Brain pericyte (primary cell): ENCODE measurements around the gene GOLGA8B.
"Not testable (repeated sequence)": the region's sequence is repeated elsewhere in the genome, so short reads cannot be mapped to it uniquely, and the experiment has no call there.

Experiments used
- DNase-seq: peaks from one replicate; pipeline ENCODE4 v3.0.0-alpha.2; 2012; ENCODE audit warnings: low read depth, low spot score

The GOLGA8B gene

DNA sequence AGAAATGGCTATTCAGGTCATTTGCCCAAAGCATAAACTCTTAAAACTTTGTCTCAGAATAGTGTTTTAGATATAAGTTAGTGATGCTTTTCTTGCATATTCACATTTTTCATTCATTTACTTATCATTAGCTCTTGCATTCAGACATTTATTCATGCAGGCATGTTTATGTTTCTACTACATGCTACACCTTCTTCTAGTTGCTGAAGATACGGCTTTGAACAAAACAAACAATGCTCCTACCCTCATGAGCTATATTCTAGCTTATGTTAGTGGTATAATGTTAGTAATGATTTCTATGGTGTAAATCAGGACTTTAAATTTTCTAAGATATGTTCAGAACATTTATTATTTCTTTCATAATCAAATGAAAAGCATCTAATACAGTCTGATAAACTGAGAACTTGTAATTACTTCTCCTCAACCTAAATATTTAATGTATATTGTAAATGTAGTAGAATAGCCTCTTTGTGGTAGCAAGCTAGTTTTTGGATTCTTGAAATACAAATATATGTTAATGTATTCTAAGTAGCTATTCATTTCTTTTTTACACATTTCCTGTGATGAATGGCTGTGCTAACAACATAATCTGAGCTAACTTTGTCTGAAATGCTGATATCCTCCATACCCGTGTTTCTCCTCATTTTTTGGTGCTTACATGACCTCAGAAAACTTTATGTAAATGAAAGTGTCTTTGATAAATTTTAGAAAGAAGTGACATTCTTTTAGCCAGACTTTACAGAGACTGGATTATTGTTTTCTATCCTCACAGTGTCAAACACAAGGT, 15.5 kb upstream of the GOLGA8B start:
- DNase-seq: no peak

DNA sequence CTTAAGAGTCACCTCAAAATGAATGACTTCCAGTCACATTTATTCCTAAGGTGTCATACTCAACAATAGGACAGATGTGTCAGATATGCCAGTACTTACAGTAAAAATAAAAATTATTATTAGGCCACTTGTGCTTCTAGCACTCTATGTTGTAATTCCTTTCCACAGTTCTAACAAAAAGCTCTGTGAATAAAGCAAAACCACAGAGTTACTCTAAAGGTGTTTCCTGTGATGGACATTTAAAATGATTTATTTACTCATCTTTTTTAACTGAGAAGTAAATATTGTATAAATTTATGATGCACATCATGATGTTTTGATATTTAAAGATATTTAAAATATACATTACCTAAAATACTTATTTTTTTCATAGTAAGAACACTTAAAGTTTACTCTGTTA, 13.9 kb upstream of the GOLGA8B start:
- DNase-seq: no peak

DNA sequence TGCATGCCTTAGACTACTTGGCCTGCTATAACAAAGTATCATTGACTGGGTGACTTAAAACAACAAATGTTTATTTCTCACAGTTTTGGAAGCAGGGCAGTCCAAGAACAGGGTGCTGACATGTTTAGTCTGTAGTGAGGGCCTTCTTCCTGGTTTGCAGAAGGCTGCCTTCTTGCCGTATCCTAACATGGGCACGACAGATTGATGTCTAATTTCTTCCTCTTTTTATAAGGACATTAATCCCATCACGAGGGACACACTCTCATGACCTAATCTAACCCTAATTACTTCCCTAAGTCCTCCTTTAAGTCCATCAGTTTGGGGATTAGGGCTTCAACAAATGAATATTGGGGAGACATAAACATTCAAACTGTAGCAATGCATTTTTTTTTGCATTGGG, 10.9 kb upstream of the GOLGA8B start:
- no peak for DNase-seq

DNA sequence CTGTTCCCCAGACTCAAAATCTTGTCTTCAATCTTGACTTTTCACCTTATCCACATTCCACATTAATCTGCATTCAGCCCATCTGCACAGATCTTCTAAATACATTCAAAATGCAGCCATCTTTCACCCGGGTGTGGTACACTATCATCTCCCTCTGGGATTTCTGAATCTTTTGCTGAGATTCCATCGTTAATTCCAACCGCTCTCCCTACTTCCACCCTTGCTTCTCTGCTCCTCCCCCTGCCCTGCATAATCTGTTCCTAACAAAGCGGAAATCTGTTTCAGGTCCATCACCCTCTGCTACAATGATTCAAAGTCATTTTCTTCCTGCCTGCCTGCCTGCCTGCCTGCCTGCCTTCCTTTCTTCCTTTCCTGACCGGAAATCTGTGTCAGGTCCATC, 7.9 kb upstream of the GOLGA8B start:
- DNase-seq: no peak

DNA sequence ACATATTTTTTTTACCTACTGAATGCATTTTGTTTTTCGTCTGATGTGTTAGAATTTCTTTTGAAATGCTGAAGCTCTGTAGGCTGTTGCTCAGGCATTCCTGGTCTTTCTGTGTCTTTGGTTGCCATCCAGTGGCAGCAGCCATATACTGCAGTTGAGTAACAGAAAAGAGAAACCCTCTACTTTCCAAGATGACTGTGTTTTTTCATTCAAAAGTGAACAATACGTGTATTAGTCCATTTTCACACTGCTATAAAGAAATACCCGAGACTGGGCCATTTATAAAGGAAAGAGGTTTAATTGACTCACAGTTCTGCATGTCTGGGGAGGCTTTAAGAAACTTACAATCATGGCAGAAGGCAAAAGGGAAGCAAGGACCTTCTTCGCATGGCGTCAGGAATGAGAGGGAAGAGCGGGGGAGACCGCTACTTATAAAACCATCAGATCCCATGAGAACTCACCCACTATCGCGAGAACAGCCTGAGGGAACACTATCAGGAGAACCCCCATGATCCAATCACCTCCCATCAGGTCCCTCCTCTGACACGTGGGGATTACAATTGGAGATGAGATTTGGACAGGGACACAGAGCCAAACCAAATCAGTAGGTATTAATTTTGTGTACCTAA, 4.7 kb upstream of the GOLGA8B start:
- DNase-seq: peak; percentile 40

DNA sequence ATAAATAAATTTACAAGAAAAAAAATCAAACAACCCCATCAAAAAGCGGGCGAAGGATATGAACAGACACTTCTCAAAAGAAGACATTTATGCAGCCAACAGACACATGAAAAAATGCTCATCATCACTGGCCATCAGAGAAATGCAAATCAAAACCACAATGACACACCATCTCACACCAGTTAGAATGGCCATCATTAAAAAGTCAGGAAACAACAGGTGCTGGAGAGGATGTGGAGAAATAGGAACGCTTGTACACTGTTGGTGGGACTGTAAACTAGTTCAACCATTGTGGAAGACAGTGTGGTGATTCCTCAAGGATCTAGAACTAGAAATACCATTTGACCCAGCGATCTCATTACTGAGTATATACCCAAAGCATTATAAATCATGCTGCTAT, 2.5 kb upstream of the GOLGA8B start:
- DNase-seq: not testable (repeated sequence)

DNA sequence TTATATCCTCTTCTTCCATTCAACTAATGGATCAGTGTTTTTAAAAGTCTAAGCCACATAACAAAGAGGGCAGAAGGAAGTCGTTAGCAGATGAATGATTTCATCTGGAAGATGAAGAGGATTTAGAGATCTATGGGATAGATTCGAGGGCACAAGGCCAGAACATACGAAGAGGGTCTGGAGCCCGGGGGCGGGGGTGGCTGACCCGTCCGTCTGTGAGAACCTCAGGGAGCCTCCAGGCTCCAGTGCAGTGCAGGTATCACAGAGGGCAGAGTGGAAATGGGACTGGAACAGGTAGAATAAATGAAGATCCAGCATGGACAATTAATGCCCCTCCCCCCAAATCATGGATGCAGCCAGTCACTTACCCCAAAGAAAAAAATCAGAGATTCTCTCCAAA, 1.5 kb upstream of the GOLGA8B start:
- DNase-seq: no peak

DNA sequence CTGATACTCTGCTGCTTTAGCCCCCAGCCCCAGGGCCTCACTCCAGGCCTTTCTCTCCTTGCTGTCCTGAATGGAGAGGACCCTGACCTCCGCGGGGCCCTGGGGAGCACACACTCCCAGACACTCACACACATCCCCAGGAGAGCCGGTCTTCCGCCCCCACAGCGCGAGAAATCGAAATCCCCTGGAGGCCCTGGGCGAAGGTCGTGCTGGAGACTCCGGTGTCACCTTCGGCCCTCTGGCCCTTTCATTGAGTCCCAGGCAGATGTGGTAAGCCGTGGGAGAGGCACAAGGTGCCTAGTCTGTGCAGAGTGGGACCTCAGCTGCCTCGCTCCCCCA, 848 bp upstream of the GOLGA8B start:
- no peak for DNase-seq

DNA sequence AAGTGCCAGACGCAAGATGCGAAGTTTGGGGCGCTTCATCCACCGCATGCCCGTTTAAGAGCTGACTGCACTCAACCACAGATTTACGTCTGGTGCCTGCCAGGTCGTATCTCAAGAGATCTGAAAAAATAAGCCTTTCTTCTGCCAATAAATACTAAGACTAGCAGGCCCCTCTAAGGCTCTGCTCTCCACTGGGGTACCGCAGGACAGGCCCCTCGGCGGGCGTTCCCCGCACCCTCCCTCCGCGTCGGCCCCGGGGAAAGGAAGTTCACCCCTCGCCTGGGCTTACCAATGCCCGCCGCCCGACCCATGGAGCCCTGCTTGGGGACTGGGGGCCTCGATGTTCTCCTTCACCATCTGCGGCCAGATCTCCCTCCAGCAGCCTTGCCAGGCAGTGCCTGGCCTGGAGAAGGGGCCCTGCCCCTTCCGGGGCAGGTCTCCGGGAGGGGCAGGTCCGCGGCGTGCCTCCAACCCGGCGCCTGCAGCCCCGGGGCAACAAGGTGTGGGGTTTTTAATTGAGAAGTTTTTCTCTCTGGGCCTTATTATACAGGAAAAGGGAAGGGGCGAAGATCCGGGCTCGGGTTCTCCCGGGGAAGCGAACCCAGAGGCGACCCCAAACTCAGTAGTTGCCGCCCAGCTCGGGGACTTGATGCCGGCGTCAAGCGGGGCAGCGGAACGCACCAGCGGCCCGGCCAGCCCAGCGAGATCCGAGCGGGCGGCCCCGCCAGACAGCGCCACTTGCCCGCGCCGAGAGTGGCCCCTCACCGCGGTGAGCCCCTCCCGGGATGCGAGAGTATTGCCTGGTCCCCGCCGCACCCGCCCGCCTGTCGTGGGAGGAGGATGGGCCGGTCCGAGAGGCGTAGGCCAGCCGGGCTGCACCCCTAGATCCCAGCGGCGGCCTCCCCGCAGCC, 735 bp downstream of the GOLGA8B start:
- no peak for DNase-seq

DNA sequence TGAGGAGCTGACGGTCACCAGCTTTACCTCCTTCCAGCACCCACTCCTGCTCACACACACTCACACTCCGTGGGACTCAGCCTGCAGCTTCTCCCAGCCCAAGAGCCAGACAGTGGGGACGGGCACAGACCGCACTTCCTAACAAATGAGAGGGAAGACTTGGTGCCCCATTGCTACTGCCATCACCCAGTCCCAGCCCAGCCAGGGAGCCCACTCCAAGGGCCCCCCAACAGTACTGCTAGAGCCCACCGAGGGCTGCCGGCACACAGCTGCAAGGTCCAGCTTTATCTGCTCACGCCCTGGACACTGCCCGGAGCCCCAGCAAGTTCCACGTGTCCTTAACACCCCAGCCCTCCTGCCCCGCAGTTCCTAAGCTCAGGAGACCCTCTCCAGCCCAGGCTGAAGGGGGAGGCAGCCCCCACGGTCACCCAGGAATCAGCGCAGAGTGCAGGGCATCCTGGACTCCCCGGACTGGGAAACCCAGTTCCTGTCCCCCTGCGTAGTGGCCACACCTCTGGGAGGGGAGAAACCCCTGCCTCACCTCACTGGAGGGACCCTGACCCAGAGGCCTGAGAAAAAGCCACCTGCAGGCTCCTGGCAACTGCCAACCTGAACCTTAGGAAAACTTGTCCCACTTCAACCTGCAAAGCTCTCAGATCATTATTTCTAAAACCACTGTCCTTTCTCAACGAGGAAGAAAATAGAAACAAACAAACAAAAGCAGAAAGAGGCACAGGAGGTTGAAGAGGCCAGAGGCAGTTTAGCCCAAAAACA, 1.6 kb downstream of the GOLGA8B start:
- not testable (repeated sequence) for DNase-seq

DNA sequence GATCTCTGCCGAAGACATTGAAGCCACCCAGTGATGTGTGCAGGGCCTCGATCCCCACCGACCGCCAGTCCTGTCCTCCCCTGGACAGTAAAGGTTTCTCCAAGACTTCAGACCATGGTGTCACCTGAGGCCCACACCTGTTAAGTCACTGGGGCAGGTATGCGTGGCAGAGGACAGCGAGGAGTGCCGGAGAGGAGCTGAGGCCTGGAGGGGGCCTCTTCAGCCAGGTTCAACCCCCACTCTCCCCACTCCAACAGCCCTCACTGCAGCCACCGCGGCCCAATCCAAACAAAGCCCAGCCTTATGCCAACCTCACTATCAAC, 2.4 kb downstream of the GOLGA8B start:
- no peak for DNase-seq

DNA sequence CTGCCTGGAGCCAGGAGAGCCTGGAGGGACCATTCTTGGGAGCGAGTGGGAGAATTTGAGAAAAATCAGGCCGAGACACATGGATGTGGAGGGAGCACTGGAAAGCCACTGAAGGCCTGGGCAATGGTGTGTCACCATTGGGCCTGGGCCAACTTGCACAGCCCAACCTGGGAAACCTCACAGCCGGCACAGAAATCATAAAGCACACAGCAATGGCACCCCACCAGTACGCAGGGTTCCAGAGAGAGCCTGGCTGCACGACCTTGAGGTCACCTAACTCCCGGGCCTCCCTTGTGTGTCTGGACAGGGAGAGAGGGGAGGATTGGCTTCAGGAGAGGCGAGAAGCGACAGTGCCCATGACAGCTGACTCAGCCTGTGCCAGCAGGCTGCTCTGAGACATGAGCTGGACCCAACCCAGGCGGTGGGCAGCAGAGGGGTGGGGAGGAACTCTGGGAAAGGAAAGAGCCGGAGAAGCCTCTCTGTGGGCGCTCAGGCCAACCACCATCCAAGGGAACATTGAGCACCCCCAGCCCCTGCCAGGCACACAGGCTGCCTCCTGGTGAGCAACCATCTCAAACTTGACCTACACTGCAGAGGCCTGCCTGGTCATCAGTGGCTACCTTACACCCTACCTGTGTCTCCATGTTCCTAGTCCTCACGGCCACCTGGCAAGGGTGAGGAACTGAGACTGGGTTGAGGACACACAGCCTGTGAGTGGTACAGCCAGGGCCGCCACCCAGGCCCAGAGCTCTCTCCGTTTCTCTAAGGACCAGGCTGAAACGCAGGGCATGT, 3.0 kb downstream of the GOLGA8B start:
- not testable (repeated sequence) for DNase-seq

DNA sequence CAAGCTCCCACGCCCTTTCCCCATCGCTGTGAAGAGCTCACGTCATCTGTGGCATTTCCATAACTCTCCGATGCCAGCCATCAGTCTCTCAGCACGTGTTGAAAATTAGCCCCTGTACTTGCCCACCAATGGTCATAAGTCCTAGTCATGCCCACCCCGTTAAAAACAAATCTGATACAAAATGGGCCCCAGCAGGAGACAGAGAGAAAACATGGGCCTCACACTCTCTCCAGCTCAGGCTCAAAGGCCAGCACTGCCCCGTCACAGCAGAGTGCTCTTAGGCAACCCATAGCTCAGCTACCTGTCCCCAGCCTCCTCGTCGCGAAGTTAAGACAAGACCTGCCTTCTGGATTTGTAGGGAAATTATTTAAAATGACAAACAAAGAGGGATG, 5.2 kb downstream of the GOLGA8B start:
- no peak for DNase-seq

DNA sequence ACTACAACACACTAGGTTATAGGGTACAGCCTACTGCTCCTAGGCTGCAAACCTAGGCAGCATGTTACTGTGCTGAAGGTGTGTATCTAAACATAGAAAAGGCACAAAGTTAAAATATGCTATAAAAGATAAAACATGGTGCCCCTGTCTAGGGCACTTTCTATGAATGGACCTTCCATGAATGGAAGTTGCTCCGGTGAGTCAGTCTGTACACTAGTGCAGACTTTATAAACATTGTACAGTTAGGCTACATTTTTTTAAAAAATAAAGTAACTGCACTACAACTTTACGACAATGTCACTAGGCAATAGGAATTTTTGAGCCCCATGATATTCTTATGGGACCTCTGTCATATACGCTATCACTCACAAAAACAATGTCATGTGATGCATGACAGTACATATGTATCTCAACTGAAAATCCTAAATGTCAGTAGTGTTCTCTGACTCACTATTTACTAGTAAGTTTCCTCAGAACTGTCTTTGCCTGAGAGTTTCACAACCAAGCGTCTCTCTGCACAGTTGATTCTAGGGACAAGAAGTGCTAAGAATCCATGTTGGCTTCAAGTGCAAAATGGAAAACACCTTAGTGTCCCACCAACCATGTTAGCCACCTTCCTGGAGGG, 5.7 kb downstream of the GOLGA8B start:
- DNase-seq: not testable (repeated sequence)

DNA sequence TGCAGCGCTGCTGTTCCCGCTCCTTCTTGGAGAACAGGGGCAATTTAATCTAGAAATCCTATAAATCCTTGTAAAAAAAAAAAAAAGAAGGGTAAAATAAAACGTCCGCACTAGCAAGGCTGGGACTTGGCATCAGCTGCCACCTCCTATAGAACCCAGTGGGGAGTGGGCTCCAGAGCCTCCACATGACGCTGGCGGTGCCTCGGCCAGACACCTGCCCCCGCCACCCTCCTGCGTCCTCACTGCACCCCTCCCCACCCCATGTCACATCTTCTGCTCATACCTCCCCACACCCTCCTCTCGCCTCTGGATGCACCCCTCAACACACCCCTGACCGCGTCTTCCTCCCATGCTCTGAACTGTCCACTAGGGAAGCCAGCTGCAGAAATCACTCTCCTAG, 8.4 kb downstream of the GOLGA8B start:
- DNase-seq: not testable (repeated sequence)

DNA sequence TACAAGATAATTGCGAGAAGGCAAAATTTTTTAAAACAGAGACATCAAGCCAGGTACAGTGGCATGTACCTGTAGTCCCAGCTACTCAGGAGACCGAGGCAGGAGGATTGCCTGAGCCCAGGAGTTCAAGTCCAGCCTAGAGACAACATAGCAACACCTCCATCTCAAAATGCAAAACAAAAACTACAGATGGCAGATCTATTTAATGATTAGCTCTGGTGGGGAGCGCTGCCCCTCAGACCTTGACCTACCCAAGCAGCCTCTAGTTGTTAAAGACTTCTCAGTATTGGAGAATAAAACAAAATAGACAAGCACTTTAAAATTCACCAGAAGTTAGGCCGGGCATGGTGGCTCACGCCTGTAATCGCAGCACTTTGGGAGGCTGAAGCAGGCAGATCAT, 10.5 kb downstream of the GOLGA8B start:
- not testable (repeated sequence) for DNase-seq

DNA sequence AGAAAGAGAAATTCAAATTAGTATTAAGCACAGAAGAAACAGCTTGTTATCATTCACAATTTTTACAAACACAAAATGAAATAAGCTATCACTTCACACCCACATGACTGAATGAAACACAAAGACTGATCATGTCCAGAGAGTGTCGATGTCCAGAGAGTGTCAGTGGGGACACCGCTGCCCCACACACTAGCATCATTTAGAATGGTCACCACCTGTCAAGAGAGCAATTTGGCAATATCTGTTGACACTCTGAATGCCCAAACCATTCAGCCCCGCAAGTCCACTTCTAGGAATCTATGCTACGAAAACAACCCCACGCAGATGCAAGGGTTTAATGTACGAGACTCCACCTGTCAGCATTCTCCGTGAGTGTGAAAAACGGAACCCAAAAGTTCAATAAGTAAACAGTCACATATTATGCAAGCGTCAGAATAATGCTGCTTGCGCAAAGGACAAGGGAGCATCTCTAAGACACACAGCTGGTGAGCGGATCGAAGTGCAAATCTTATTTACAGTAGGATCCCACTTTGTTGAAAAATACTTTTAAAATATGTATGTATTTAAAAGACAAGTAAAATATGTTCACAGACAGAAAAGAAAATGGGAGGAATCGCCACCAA, 11.3 kb downstream of the GOLGA8B start:
- not testable (repeated sequence) for DNase-seq

DNA sequence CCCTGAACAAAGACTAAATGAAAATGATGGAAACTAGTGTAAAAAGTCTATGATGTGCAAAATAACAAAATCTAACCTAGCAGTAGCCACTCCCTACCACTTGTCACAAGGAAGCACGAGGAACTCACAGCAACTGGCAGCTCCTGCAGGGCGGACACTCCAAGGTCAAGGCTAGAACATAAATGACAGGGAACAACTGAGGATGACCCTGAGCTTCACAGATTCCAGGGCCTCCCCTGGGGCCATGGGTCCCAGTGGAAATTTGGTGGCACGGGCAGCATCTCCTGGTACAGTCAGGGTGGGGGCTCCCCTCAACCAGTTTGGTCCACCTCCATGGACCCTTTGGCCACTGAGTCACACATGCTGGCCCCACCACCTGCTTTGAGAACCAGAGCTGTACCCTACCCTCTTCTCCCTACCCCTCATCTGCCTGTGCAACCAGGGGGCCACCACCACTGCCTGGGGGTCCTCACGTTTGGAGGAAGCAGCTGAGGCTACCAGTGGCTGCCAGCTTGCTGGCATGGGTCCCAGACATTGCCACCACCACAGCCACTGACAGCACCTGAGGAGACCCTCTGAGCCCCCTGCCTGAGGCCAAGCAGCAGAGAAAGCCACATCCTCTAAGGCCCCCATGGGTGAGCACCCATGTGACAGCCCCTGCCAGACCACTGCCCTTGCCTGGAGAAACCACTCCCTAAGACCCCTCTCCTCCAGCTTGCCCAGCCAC, 13.6 kb downstream of the GOLGA8B start:
- not testable (repeated sequence) for DNase-seq

DNA sequence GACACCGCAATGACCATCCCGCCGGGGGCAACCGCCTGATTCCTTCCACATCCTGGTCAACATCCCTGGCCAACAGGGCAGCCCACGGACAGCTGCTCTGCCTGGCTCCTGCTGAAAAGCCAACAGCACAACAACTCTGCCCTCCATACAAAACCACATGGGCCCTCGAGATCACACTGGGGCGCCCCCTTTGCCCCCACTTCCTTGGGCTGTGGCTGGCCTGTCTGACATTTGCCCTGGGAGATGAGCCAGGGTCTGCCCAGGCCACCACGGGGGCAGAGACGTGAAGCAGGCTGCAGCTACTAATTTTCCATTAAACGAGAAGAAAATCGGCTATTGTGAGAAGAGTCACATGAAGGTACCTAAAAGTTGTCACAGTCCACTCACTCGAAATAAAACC, 16.3 kb downstream of the GOLGA8B start:
- not testable (repeated sequence) for DNase-seq
